HFFc6 (cell line): ENCODE results near the gene ZMAT5. TPM values are rescaled to one million over a fixed set of nuclear protein-coding genes. Genes with fewer than 3 reads are reported as not detected.

Source experiments
- DNase-seq: peaks from one replicate; pipeline ENCODE4 v3.0.0-alpha.2; 2018
- H3K27ac Mint-ChIP-seq: 2 replicates; pipeline ENCODE4 v1.8.0; 2020; ENCODE audit warnings: mild to moderate bottlenecking, mixed read lengths
- H3K27me3 Mint-ChIP-seq: 2 replicates; pipeline ENCODE4 v1.8.0; 2021; ENCODE audit warnings: mild to moderate bottlenecking, moderate library complexity, mixed read lengths; ENCODE audit not compliant: insufficient read depth
- H3K36me3 Mint-ChIP-seq: 2 replicates; pipeline ENCODE4 v1.8.0; 2021; ENCODE audit warnings: low read depth, mixed read lengths
- H3K4me1 Mint-ChIP-seq: 2 replicates; pipeline ENCODE4 v1.8.0; 2020; ENCODE audit warnings: low read depth, mixed read lengths
- H3K4me3 Mint-ChIP-seq: 2 replicates; pipeline ENCODE4 v1.8.0; 2020; ENCODE audit warnings: mild to moderate bottlenecking, moderate library complexity, mixed read lengths
- H3K9me3 Mint-ChIP-seq: 2 replicates; pipeline ENCODE4 v1.8.0; 2020; ENCODE audit warnings: mild to moderate bottlenecking, mixed read lengths
- total RNA-seq, 6 experiments: library from RNA; stranded (reverse); fragmentation: NEBNext Ultra II Directional; extraction: Animal tissue kit (Norgen Biotek cat#: 25700); gene quantifications; 2 replicates in 1 of 6; 3 replicates in 5 of 6; pipeline ENCODE4 v1.2.3, GENCODE V29; 2021
- TF ChIP-seq, protein P1 (sequence below): fragments of 200-600 bp; sonication (generic); IDR thresholded peaks from 2 replicates; pipeline ENCODE4 v1.5.0; 2021; ENCODE audit warnings: antibody characterized with exemption, mild to moderate bottlenecking

The ZMAT5 gene
- total RNA-seq, 6 experiments from 2014 or later: 24.9 to 28.6 (median 26.1) TPM

DNA sequence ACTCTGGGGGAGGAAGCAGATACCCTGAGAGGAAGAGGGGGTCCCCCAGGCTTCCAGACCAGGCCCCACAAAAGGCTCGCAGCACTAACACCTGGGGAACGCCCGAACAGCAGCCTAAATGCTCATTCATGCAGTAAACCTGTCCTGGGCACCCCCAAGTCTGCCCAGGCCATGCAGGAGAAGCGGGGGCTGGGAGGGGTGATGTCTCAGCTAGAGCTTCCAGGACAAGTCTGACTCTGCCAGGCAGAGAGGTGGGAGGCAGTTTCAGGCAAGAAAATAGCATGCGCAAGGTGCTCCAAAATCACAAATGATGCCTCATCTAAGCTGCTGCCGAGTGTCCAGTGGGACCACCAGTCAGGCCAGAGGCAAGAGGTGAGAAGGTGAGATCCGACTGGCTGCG is 32.4 kb downstream of the ZMAT5 start:
- TF ChIP-seq, protein P1, sequence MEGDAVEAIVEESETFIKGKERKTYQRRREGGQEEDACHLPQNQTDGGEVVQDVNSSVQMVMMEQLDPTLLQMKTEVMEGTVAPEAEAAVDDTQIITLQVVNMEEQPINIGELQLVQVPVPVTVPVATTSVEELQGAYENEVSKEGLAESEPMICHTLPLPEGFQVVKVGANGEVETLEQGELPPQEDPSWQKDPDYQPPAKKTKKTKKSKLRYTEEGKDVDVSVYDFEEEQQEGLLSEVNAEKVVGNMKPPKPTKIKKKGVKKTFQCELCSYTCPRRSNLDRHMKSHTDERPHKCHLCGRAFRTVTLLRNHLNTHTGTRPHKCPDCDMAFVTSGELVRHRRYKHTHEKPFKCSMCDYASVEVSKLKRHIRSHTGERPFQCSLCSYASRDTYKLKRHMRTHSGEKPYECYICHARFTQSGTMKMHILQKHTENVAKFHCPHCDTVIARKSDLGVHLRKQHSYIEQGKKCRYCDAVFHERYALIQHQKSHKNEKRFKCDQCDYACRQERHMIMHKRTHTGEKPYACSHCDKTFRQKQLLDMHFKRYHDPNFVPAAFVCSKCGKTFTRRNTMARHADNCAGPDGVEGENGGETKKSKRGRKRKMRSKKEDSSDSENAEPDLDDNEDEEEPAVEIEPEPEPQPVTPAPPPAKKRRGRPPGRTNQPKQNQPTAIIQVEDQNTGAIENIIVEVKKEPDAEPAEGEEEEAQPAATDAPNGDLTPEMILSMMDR: no peak
- Mint-ChIP-seq H3K27me3 (no peaks in the 10 kb centered on the region; the same call in 1 of the 2 replicates), H3K36me3 (no peaks in the 10 kb centered on the region), H3K4me1 (no peaks in the 10 kb centered on the region), H3K27ac (no peak overlapping the region), H3K4me3 (no peak overlapping the region), H3K9me3 (no peaks in the 10 kb centered on the region)
- no peak for DNase-seq

DNA sequence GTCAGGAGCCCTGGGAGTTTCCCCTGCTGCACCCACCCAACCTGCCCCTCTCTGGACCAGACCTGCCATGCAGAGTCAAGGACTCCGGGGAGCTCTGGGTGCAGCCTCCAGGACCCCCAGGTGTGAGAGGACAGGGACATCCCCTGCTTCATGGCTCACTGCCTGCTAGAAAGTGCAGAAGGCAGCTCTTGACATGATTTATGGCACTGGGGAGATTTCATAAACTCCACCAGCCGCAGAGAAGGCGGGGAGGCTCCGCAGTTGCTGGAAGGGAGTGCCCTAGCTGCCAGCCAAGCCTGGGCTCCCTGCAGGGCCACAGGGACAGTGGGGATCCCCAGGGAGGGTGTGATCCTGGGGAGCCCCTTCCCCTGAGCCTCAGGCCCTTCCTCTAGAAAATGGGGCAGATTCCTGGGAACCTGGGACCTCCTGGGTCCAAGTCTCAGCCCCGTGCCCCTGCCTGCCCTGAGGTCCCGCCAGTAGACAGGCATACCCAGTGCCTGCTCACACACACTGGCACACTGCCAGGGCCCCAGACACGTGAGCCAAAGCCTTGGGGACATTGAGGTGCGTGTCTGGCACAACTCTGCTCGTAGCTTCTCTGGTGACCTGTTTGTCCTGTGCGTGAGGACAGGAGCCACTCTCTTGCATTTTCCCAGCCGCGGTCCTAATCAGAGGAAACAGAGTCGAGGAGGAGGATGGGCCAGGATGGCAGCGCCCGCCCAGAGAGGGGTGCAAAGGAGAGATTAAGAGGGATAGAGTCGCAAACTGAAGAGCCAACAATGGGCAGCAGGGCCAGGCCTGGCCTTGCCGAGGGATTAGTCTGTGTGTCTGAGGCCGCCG is 33.2 kb downstream of the ZMAT5 start:
- Mint-ChIP-seq H3K27me3 (no peaks in the 10 kb centered on the region; the same call in 1 of the 2 replicates), H3K36me3 (no peaks in the 10 kb centered on the region), H3K27ac (no peak overlapping the region), H3K9me3 (no peaks in the 10 kb centered on the region), H3K4me1 (no peaks in the 10 kb centered on the region), H3K4me3 (no peak overlapping the region)
- TF ChIP-seq, protein P1: no peak
- DNase-seq: no peak

DNA sequence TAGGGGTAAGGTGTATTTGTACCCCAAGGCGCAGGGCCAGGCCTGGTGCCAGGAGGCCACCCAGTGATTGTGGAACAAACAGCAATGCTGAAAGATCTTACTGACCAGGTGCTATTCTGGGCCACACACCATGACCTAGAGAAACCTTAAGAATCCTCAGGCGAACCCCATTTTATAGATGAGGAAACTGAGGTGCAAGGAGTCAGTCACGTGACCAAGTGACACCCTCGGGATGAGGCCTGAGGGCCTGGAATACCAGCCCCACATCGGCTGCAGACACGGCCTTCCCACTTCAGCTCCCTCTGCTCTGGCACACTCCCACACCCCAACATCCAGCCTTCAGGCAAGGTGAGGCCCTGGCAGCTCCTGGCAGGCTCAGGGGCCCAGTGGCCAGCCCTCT is 33.9 kb downstream of the ZMAT5 start:
- Mint-ChIP-seq H3K4me1 (no peaks in the 10 kb centered on the region), H3K36me3 (no peaks in the 10 kb centered on the region)
- TF ChIP-seq, protein P1: no peak

DNA sequence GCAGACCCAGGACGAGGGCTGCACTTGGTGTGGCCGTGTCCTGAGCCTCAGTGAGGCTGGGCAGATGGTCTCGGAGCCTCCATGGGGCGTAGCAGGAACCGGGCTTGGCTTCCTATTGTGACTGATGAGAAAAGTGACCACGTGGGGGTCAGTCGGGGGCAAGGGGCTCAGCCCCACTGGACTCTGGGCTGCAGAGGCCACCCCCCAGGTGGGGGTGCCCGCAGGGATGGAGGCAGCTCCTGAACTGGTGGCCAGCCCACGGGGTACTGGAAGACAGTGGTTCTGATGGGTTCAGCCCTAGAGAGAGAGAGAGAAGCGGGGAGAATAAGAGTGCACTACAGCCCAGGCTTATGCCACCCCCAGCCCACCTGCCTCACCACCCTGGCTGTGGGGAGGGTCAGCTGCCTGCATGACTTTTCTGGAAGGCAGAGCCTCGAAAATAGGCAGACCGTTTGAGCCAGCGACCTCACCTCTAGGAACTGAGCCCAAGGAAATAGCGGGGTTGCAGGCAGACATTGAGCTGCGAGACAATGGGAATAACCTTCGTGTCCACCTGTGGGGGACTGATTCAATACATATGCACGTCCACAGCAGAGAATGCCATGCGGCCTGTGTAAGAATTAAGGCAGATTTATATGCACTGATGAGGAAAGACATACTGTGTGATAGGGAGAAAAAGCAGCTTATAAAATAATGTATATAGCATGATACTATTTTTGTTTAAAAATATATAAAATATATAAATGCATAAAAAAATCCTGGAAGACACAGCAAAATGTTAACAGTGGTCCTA is 35.6 kb downstream of the ZMAT5 start:
- no peaks in the 10 kb centered on the region for H3K27me3 Mint-ChIP-seq
- no peaks in the 10 kb centered on the region for H3K9me3 Mint-ChIP-seq
- DNase-seq: no peak
- H3K4me3 Mint-ChIP-seq: no peak overlapping the region
- H3K27ac Mint-ChIP-seq: no peak overlapping the region
- no peaks in the 10 kb centered on the region for H3K36me3 Mint-ChIP-seq
- TF ChIP-seq, protein P1: no peak
- no peaks in the 10 kb centered on the region for H3K4me1 Mint-ChIP-seq

More for the DNA sequence above, 33.9 kb downstream of the ZMAT5 start:
- H3K9me3 Mint-ChIP-seq: no peaks in the 10 kb centered on the region
- H3K4me3 Mint-ChIP-seq: no peak overlapping the region
- no peak for DNase-seq
- H3K27me3 Mint-ChIP-seq: no peaks in the 10 kb centered on the region; the same call in 1 of the 2 replicates
- no peak overlapping the region for H3K27ac Mint-ChIP-seq

DNA sequence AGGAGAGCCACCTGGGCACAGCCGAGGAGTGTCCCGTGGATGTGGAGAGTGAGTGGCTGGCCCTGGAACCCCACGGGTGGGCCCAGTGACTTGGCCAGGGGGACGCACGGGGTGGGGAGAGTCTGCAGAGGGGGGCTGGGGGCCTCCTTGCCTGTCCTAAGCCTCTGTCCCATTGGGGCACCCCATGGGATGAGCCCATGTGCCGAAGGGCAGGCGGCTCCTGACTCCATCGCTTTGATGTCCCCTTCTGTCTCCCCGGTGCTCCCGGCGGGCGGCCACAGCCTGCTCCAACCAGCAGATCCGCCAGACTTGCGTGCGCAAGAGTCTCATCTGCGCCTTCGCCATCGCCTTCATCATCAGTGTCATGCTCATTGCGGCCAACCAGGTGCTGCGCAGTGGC is 37.6 kb downstream of the ZMAT5 start:
- H3K4me3 Mint-ChIP-seq: no peak overlapping the region
- no peaks in the 10 kb centered on the region for H3K4me1 Mint-ChIP-seq
- no peak for DNase-seq
- TF ChIP-seq, protein P1: no peak
- peaks cover 4% of the 10 kb centered on the region; the same call in 1 of the 2 replicates for H3K27me3 Mint-ChIP-seq
- H3K27ac Mint-ChIP-seq: no peak overlapping the region
- no peaks in the 10 kb centered on the region for H3K36me3 Mint-ChIP-seq
- no peaks in the 10 kb centered on the region for H3K9me3 Mint-ChIP-seq
